GM12878 (cell line): Measurements from ENCODE around the gene HEXIM2. TPM values are rescaled to one million over a fixed set of nuclear protein-coding genes. Genes with fewer than 3 reads are reported as not detected.

Experiments used
- ATF3 ChIP-seq: IDR thresholded peaks from 2 replicates; pipeline ENCODE4 v1.6.1; 2011; ENCODE audit warnings: low read depth, mild to moderate bottlenecking, low read length, moderate library complexity, borderline replicate concordance; ENCODE audit errors: extremely low read depth
- CEBPZ ChIP-seq: fragments of 150-350 bp; IDR thresholded peaks from 2 replicates; pipeline ENCODE4 v1.6.1; 2016; ENCODE audit warnings: low read depth, low read length
- DPF2 ChIP-seq: fragments of 450-650 bp; IDR thresholded peaks from 2 replicates; pipeline ENCODE4 v1.6.1; 2017; ENCODE audit warnings: mild to moderate bottlenecking
- EED ChIP-seq: sonication (generic); IDR thresholded peaks from 2 replicates; pipeline ENCODE4 v1.6.1; 2016; ENCODE audit warnings: antibody characterized with exemption, low read depth
- EZH2 ChIP-seq: IDR thresholded peaks from 2 replicates; pipeline ENCODE4 v1.6.1; 2012; ENCODE audit warnings: low read depth, mild to moderate bottlenecking, control low read depth, inconsistent platforms, low read length, borderline replicate concordance; ENCODE audit not compliant: control insufficient read depth
- HDAC6 ChIP-seq: fragments of 200-600 bp; sonication (generic); IDR thresholded peaks from one replicate; pipeline ENCODE4 v1.8.0; 2017; ENCODE audit warnings: antibody characterized with exemption; ENCODE audit not compliant: unreplicated experiment
- IKZF1 ChIP-seq: fragments of 450-650 bp; conservative IDR thresholded peaks from 2 replicates; pipeline ENCODE4 v1.6.1; 2017; ENCODE audit warnings: antibody characterized with exemption, mild to moderate bottlenecking
- IRF5 ChIP-seq: fragments of 450-650 bp; IDR thresholded peaks from 2 replicates; pipeline ENCODE4 v1.6.1; 2017; ENCODE audit warnings: borderline replicate concordance
- LARP7 ChIP-seq: fragments of 450-650 bp; IDR thresholded peaks from 2 replicates; pipeline ENCODE4 v1.6.1; 2017; ENCODE audit warnings: mild to moderate bottlenecking
- MEF2A ChIP-seq: IDR thresholded peaks from 2 replicates; pipeline ENCODE4 v1.6.1; 2011; ENCODE audit warnings: low read depth, mild to moderate bottlenecking, low read length, moderate library complexity; ENCODE audit not compliant: insufficient read depth
- NR2C1 ChIP-seq: fragments of 450-650 bp; IDR thresholded peaks from 2 replicates; pipeline ENCODE4 v1.6.1; 2017; ENCODE audit warnings: antibody characterized with exemption, mild to moderate bottlenecking, moderate library complexity
- PBX3 ChIP-seq: IDR thresholded peaks from 2 replicates; pipeline ENCODE4 v1.6.1; 2011; ENCODE audit warnings: mild to moderate bottlenecking, low read depth, low read length, moderate library complexity; ENCODE audit not compliant: insufficient replicate concordance
- RBBP5 ChIP-seq: fragments of 200-600 bp; sonication (generic); conservative IDR thresholded peaks from 2 replicates; pipeline ENCODE4 v1.6.1; 2016
- RELA ChIP-seq: fragments of 450-650 bp; IDR thresholded peaks from 2 replicates; pipeline ENCODE4 v1.8.0; 2014; ENCODE audit warnings: borderline replicate concordance; ENCODE audit not compliant: partially characterized antibody
- SMC3 ChIP-seq: IDR thresholded peaks from 2 replicates; pipeline ENCODE4 v1.6.1; 2011; ENCODE audit warnings: low read length, improper control_type of control experiment, borderline replicate concordance
- SP1 ChIP-seq: IDR thresholded peaks from one replicate; pipeline ENCODE4 v1.6.1; 2011; ENCODE audit warnings: low read depth, low read length
- SRF ChIP-seq, 2 experiments: IDR thresholded peaks; 2 replicates each; pipeline ENCODE4 v1.6.1; 2011; ENCODE audit warnings: low read depth in 2 of 2, low read length in 2 of 2, mild to moderate bottlenecking in 1 of 2, moderate library complexity in 1 of 2
- ZNF274 ChIP-seq: IDR thresholded peaks from one replicate; pipeline ENCODE4 v1.8.0; 2011; ENCODE audit not compliant: insufficient read length, insufficient read depth
- ZNF592 ChIP-seq: fragments of 450-650 bp; IDR thresholded peaks from 2 replicates; pipeline ENCODE4 v1.6.1; 2017; ENCODE audit warnings: mild to moderate bottlenecking, moderate library complexity
- polyA plus RNA-seq, 11 experiments: library from polyadenylated mRNA; depleted of rRNA in 4 of 11; unstranded in 6 of 11; stranded (reverse) in 5 of 11; fragments of >200 nt; fragmentation: Nextera tagmentation in 4 of 11; fragmentation: Illumina TruSeq in 1 of 11; extraction: Ambion mirVana in 4 of 11; extraction: Trizol in 1 of 11; gene quantifications; 1 replicate in 1 of 11; 2 replicates in 10 of 11; pipeline versions ENCODE4 v1.2.1 to v1.2.3, GENCODE V29; 2011 to 2016; ENCODE audit warnings: inconsistent platforms in 2 of 11, missing spikeins in 2 of 11, low read depth in 1 of 11
- total RNA-seq, 4 experiments: library from RNA; depleted of rRNA in 3 of 4; stranded (reverse); fragments of >200 nt in 3 of 4; fragmentation: Illumina TruSeq in 1 of 4; extraction: Trizol in 1 of 4; gene quantifications; 2 replicates each; pipeline versions ENCODE4 v1.2.1 to v1.2.3, GENCODE V29; 2013 to 2021

HEXIM2 gene
- total and polyA plus RNA-seq, 10 of the 15 experiments (the other 5 are each of a cell fraction or from before 2014, with no cell fraction given): 0.10 to 10.3 (median 6.4) TPM

GRCh38 chr17:45197555-45198334 is 36.1 kb downstream of the HEXIM2 start (continued):
- peak; percentile 97 for TF ChIP-seq SMC3
- peak; percentile 81 for TF ChIP-seq IKZF1
- TF ChIP-seq RELA: peak; percentile 48
- no peak for TF ChIP-seq NR2C1
- peak; percentile 87 for TF ChIP-seq LARP7
- TF ChIP-seq ATF3: peak; percentile 5; the same call in 1 of the 2 replicates
- peak; percentile 82; the same call in 1 of the 2 replicates for TF ChIP-seq ZNF592
- no peak for TF ChIP-seq EZH2
- TF ChIP-seq DPF2: no peak
- no peak for TF ChIP-seq IRF5
- 0 out of 2 replicates have a peak, but pooled peaks have one; percentile 30 for TF ChIP-seq MEF2A
- no peak for TF ChIP-seq RBBP5
- no peak for TF ChIP-seq SRF (IDR thresholded peaks at IDR 0.05; ENCODE audit: low read depth in 2 of 2, low read length in 2 of 2)
- TF ChIP-seq HDAC6: no peak
- TF ChIP-seq SP1: peak; percentile 34
- TF ChIP-seq ZNF274: no peak
- TF ChIP-seq PBX3: no peak
- TF ChIP-seq EED: peak; percentile 47; the same call in 1 of the 2 replicates
- TF ChIP-seq CEBPZ: no peak
